Measurements from ENCODE around the gene CLSTN2.

CLSTN2 gene

DNA sequence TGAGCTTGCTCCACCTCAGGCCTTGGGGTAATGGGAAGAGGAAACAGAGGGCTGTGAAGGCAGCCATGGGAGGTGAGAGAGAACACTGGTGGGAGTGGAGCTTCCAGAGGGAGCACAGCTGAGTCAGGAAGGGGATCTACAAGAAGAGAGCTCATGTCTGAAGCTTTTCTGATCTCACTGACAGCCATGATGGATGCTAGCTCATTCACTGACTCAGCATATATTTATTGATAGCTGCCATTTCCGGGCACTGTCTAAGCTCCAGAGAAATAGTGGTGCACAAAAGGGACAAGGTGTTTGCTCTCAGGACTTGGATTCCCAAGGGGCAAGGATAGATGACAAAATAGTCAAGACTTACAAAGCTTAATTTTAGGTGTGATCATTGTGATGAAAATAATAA, 218.8 kb downstream of the CLSTN2 start:
- no peak for DNase-seq

DNA sequence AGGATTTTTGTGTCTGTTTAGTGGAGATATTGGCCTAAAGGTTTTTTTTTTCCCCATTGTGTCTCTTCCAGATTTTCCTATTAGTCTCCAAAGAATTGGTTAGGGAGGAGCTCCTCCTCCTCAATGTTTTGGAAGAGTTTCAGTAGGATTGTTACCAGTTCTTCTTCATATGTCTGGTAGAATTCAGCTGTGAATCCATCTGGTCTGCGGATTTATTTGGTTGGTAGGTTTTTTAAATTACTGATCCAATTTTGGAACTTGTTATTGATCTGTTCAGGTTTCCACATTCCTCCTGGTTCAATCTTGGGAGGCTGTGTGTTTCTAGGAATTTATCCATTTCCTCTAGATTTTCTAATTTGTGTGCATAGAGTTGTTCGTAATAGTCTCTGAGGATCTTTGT, 222.2 kb downstream of the CLSTN2 start:
- DNase-seq, result no peak

DNA sequence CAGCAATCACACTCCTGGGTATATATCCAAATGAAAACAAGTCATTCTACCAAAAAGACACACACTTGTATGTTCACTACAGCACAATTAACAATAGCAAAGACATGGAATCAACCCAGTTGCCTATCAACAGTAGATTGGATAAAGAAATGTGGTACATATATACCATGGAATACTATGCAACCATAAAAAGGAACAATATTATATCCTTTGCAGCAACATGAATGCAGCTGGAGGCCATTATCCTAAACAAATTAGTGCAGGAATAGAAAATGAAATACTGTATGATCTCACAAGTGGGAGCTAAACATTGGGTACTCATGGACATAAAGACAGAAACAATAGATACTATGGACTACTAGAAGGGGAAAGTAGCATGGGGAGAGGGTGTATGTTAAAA, 224.7 kb downstream of the CLSTN2 start:
- DNase-seq, result no peak

GRCh38 chr3:140160553-140160952, 225.6 kb downstream of the CLSTN2 start:
- DNase-seq, result no peak

GRCh38 chr3:140162551-140162950, 227.6 kb downstream of the CLSTN2 start:
- DNase-seq, result no peak

DNA sequence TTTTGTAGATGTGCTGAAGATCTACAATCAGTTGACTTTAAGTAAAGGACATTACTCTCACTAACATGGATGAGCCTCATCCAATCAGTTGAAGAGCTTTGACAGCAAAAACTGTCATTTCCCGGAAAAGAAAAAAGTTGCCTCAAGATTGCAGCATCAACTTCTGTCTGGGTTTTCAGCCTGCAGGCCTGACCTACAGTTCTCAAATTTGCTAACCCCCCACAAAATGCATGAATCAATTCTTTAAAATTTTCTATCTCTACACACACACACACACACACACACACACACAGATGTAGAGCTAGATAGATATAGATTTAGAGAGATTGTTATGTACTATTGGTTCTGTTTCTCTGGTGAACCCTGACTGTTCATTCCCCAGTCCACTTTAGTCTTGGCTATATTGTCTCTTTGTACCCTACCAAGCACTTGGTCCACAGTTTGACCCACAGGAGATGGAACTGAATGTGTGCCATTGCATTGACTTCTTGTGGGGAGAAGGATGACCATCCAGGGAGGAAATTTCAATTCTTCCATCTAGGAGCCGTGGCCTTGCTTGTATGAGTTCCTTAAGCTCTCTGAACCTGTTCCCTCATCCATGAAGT, 228.3 kb downstream of the CLSTN2 start:
- DNase-seq, result no peak

DNA sequence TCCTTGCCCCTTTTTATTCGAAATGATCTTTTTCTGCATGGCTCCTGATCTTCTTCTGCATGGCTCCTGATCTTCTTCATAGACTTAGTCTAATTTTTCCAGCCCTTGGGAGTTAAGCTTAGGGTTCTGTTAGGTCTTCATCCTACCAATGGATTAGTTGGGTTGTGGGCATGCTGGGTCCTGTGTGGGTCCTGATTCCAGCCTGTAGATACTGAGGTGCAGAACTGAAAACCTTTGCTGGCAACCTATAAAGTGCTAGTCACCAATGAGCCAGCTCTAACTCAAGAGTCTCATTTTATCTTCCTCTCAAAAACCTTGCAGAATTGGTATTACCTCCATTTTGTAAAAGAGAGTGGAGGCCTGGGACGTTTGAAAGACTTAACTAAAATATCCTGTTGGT, 229.2 kb downstream of the CLSTN2 start:
- no peak for DNase-seq

DNA sequence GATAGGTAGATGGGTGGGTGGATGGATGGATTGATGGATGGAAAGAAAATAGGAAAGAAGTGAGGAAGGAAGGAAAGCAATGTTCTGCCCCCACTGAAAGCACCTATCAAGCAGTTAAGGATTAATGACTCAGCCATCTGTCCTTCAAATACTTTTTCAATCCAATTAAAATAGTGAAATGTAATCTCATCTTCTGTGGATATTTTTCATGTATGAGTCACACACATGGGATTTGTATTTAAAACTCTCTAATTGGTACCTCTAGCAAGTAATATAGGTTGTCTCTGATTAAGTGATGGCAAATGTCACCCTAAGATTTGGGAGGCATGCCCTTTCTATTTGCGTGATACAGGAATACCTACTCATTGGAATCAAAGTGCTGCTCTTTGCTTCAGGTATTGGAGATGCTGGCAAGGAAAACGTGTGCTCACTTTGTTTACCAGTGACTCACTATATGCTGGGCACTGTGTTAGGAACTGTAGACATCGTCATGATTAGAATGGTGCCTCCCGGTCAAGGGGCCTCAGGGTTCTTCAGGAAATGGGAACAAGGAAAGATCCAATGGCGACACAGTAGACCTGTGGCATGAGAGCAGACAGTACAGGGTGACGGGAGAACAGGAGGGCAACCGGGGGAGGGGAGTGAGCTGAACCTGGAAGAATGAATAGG, 230.1 kb downstream of the CLSTN2 start:
- DNase-seq, result no peak

DNA sequence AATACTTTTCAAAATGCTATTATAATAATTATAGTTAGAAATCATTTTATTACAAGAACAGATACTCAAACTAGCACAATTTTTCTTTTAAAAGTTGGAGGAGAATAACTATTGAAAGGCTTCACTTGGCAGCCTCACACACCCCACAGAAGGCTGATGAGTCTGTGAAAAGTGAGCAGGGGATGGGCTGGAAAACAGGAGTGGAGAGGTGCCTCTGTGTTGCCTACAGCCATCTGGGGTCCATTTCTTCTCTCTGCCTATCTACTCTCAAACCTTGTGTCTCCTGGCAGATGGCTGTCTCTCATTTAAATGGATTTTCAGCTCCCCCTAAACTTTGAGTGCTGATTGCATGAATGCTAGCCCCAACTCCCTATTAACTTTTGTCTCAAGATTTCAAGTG, 230.8 kb downstream of the CLSTN2 start:
- DNase-seq, result no peak

- DNase-seq, result no peak
Observed at GRCh38 chr3:140166861-140167599, 232.0 kb downstream of the CLSTN2 start.

DNA sequence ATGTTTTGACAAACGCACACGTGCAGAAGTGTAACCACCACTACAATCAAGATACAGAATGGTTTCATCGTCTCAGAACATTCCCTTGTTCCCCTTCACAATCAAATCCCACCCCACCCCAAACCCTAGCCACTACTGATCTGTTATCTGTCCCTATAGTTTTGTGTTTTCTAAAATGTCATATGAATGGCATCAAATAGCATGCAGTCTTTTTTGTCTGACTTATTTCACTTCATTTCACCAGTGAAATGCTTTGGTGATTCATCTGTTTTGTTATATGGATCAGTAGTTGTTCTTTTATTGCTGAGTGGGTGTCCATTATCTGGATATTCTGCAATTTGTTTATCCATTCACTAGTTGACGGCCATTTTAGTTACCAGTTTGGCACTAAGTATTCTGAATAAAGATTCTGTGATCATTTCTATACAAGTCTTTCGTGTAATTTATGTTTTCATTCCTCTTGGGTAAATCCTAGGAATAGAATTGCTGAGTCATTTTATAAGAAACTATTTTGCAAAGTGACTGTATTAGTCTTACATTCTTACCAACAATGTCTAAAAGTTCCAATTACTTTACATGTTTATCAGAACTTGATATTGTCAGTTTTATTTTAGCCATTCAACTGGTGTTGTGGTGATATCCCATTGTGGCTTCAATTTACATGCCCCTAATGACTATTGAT, 232.8 kb downstream of the CLSTN2 start:
- no peak for DNase-seq

DNA sequence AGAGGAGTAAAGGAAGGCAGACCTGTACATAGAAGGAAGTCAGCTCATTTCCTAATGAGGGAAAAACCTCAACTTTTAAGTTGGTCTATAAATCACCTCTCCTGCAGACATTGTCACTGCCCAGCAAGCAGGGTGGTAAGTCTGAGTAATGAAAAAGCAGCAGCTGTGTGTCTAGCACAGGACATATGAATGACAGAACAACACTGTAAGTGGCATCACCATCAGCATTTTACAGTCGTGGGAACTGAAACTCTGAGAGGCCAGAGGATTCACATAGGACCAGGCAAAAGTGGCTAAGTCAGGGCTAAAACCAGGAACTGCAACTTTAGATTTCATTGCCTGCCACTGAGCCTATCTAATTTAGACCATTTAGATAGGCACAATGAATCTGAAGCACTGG, 235.6 kb downstream of the CLSTN2 start:
- DNase-seq, result no peak

GRCh38 chr3:140176526-140176925, 241.5 kb downstream of the CLSTN2 start:
- DNase-seq, result no peak

- no peak for DNase-seq
Observed at GRCh38 chr3:140177943-140178342, 243.0 kb downstream of the CLSTN2 start.

DNA sequence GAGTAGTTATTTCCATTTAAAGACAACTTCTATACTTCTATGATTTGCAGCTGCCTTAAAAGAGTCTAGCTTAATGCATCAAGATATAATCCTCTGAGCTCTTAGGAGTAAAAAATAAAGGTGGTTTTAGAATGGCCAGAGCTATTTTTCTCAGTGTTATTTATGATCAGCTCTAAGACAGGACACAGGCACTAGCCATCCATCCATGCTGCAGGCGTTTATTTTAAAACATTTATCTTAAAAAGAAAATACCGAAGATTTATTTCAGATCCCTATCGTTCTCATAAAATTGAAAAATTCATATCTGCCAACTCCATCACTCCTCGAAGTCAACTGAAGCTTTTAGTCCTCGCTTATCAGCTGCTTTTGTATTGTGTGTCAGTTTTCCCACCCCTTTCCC, 243.5 kb downstream of the CLSTN2 start:
- no peak for DNase-seq

- DNase-seq, result no peak
Observed at GRCh38 chr3:140180603-140181002, 245.6 kb downstream of the CLSTN2 start.

GRCh38 chr3:140185375-140185774, 250.4 kb downstream of the CLSTN2 start:
- DNase-seq, result no peak

DNA sequence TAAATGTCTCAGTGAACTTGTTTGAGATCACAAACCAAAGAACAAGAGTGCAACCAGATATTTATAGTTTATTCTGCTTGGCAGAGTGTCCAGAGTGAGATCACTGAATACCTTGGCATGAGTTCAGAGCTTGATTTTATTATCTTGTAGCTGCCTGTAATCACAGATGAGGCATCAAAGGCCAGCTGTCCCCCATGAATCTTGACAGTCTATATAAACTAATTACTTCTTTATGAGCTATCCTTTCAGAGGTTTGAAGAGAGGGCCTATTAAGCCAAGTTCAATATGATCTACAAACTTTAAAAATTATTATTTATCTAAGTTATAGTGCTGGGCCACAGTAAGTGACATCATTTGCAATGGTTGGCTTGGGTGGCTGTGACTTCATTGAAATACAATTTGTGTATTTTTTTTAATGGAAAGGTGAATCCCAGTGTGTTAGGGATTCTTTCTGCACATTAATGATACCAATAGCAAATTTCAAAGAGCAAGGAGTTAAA, 251.5 kb downstream of the CLSTN2 start:
- no peak for DNase-seq

DNA sequence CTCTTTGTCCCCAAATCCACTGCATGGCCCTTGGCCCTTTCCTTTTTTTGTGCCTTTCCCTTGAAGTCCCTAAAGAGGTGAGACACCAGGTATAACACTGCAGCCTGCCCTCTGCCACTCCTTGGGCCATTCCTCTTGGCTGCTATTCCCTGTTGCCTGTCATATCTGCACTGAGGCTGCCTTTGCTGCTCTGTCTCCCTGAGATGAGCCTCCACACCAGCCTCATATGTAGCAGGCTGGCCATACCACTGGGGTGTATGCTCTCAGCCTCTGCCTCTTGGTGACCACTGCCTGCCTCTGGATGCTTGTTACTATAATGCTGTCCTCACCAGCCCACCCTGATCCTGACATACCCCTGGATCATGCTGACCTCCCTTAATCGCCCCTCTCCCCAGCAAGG, 252.0 kb downstream of the CLSTN2 start:
- DNase-seq, result no peak

DNA sequence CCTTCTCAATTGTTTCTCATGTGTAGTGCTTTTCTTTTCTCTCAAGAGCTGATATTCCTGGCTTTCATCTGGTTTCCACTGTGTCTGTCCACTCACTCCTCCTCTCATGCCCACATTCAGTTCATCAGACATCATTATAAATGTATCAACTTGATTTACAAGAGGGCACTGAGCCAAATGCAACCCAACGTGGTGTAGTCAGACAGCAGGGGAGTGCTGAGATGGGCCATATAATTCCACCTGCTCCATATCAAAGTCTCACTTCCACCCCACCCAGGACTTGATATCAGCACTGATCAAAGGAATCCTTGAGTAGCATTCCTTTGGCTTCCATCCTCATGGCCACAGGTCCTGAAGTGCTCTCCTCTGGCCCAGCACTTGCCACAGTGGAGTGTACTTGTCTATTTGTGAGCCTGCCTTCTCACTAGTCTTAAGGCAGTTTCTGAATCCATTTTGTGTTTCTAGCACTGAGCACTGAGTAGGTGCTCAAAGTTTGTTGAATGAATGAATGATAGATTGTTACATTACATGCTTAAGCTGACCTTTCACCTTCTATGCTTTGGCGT, 252.8 kb downstream of the CLSTN2 start:
- DNase-seq, result no peak

DNA sequence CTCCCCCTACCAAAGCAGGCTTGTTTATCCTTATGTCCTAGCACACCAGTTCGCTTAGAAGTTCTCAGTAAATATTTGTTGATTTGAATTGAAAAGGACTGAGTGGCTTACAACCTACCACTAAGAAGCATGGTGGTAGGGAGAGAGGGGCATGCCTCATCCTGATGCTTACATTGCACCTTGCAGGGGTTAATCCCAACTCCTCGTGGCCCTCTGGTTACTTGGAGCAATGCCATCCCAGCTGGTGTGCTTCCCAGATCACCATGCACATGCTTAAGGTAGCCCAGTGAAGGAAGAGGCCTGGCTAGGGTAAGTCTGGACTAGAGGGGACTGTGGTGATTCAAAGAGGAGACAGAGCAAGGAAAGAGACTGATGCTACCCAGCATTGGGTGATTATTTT, 253.3 kb downstream of the CLSTN2 start:
- no peak for DNase-seq

GRCh38 chr3:140189267-140189666, 254.3 kb downstream of the CLSTN2 start:
- DNase-seq, result no peak

DNA sequence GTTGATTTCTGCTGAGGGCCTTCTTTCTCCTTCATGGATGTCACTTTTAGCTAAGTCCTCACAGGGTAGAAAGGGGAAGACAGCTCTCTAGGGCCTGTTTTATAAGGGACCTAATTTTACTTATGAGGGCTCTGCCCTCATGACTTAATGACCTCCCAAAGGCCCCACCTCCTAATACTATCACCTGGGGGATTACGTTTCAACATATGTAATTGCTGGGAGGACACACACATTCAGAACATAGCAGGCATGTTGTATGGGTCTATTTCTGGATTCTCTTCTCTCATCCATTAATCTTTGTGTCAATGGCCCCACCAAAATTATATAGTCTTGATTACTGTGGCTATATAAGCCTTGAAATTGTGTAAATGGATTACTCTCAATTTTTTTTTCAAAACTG, 255.0 kb downstream of the CLSTN2 start:
- no peak for DNase-seq
